Measurements from ENCODE around the gene MAGEA9.
"Not testable (repeated sequence)": the region's sequence is repeated elsewhere in the genome, so short reads cannot be mapped to it uniquely, and the experiment has no call there.

Gene MAGEA9

DNA sequence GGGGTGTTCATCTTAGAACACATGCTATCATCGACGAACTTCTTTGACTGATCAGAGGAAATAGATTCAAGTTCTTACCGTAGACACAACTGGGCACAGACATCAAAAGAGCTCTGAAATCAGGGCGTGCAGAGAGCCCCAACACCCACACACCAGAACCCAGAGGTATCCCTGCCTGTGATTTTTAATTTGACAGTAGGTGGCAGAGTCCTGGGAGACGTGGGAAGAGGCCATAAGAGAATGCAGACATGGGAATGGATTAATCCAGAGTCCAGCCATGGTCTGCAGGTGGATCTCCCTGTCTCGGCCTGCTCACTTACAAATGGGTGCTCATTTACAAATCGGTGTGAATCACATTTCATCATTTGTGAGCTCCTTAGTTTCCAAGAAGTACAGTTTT lies 3.7 kb upstream of the MAGEA9 start:
- H3K9ac ChIP-seq (ENCODE audit: low read depth, low read length); H3K9me3 ChIP-seq (ENCODE audit: control insufficient read depth, insufficient read depth, low read length); H3K4me1 ChIP-seq (ENCODE audit: insufficient read depth, low read length); H3K36me3 ChIP-seq (ENCODE audit: insufficient read depth, low read length): not testable (repeated sequence)

DNA sequence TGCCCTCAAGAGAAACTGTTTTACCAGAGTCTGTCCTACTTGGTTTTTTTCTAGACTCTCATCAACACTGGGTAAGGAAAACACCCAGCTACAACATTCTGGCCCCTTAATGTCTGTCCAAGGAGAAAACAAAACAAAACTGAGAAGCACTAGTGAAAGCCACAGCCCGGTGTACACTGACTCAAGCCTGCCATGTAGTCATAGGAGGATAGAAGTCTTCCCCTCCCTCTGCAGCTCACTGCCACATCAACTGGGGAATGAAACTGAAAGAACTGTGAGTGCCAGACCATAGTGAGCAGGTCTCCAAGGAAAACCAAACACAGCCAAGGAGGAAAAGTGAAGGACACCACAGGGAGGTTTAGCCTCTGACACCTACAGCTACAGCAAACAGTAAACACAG lies 13.8 kb downstream of the MAGEA9 start:
- H3K36me3 ChIP-seq (ENCODE audit: insufficient read depth, low read length); H3K4me1 ChIP-seq (ENCODE audit: insufficient read depth, low read length); H3K9ac ChIP-seq (ENCODE audit: low read depth, low read length); H3K9me3 ChIP-seq (ENCODE audit: control insufficient read depth, insufficient read depth, low read length): not testable (repeated sequence)

DNA sequence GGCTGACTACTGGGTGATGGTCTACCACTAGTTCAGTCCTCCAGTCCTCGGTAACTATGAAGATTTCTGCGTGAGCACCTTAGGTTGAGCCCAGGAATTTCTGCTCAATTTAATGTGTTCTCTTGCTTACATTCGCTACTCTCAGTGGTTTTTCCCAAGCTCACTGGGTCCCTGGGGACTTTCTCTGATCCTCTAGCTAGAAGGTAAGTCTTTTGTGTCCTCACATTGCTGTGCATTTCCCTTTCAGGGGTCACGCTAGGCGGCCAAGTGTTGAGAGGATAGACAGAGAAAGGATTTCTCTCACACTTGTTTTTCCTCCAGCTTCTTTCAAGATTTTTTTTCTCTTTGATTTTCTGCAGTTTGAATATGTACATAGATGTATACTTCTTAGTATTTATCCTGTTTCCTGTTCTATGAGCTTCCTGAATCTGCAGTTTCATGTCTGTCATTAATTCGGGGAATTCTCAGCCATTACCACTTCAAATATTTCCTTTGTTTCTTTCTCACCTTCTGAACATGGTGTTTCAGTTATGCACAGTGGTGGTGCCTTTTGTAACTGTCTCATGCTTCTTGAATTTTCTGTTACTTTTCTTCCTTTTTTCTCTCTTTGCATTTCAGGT lies 17.5 kb downstream of the MAGEA9 start:
- Histone ChIP-seq H3K4me1 (ENCODE audit: insufficient read depth, low read length) (no peaks in the 10 kb centered on the region), H3K9me3 (ENCODE audit: control insufficient read depth, insufficient read depth, low read length) (no peaks in the 10 kb centered on the region), H3K9ac (ENCODE audit: low read depth, low read length) (no peak overlapping the region), H3K36me3 (ENCODE audit: insufficient read depth, low read length) (no peaks in the 10 kb centered on the region)

DNA sequence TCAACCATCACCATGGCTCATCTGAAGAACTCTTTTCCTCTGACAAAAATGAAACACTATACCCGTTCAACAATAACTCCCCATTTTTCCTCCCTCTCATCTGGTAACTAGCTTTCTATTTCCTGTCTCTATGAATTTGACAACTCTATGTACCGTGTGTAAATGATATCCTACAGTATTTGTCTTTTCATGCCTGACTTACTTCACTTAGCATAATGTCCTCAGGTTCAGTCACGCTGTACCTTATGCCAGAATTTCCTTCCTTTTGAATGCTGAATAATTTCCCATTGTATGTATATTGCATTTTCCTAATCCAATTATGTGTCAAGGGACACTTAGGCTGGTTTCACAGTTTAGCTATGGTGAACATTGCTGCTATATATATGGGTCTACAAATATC lies 18.2 kb downstream of the MAGEA9 start:
- Histone ChIP-seq H3K36me3 (ENCODE audit: insufficient read depth, low read length) (no peaks in the 10 kb centered on the region), H3K9ac (ENCODE audit: low read depth, low read length) (no peak overlapping the region), H3K9me3 (ENCODE audit: control insufficient read depth, insufficient read depth, low read length) (no peaks in the 10 kb centered on the region), H3K4me1 (ENCODE audit: insufficient read depth, low read length) (no peaks in the 10 kb centered on the region)

DNA sequence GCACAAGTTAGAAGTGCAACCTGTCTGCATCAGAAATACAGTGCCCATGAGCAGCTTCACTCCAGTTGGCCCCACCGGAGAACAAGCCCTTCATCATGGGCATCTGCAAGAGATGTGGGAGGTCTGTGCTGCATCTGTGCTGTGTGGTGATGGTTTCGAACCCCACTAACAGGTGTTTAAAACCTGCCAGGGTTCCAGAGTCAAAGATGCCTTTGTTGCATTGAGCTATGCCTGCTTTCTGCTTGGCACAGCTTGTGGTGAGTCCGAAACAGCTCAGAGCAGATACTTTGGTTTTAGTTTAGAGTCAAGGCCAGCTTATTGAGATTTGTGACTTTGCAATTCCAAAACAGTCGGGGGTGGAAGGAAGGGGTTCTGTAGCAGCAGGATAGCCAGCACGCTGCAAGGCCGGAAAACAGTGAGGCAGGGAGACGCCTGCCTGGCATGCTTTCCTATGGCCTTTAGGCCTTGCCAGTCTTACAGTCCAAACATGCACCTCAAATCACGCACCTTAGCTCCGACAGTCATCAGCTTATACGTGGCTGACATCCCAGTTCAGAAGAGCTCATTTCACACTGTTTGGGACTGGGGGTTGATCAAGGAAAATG lies 21.8 kb downstream of the MAGEA9 start:
- H3K9me3 ChIP-seq (ENCODE audit: control insufficient read depth, insufficient read depth, low read length), result no peaks in the 10 kb centered on the region
- H3K4me1 ChIP-seq (ENCODE audit: insufficient read depth, low read length), result no peaks in the 10 kb centered on the region
- no peaks in the 10 kb centered on the region for H3K36me3 ChIP-seq (ENCODE audit: insufficient read depth, low read length)
- no peak overlapping the region for H3K9ac ChIP-seq (ENCODE audit: low read depth, low read length)

DNA sequence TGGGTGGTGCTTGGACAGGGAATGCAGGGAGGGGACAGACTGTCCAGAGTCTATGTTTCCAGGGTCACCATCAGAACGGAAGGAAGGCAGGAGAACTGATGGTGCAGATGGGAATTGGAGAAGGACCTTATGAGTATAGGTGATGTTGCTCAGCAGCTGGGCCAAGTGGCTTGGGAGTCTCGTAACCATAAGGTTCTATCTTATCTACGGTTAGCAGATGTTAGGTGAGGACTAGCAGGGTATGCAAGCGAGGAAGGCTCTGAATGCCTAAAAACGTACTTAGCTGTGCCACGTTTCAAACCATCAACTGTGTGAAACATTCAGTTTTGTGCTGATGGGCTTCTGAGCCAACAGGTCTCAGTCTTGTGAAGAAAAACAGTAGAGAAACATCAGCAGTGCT lies 22.4 kb downstream of the MAGEA9 start:
- H3K4me1 ChIP-seq (ENCODE audit: insufficient read depth, low read length), result no peaks in the 10 kb centered on the region
- no peaks in the 10 kb centered on the region for H3K36me3 ChIP-seq (ENCODE audit: insufficient read depth, low read length)
- H3K9ac ChIP-seq (ENCODE audit: low read depth, low read length), result no peak overlapping the region
- no peaks in the 10 kb centered on the region for H3K9me3 ChIP-seq (ENCODE audit: control insufficient read depth, insufficient read depth, low read length)

DNA sequence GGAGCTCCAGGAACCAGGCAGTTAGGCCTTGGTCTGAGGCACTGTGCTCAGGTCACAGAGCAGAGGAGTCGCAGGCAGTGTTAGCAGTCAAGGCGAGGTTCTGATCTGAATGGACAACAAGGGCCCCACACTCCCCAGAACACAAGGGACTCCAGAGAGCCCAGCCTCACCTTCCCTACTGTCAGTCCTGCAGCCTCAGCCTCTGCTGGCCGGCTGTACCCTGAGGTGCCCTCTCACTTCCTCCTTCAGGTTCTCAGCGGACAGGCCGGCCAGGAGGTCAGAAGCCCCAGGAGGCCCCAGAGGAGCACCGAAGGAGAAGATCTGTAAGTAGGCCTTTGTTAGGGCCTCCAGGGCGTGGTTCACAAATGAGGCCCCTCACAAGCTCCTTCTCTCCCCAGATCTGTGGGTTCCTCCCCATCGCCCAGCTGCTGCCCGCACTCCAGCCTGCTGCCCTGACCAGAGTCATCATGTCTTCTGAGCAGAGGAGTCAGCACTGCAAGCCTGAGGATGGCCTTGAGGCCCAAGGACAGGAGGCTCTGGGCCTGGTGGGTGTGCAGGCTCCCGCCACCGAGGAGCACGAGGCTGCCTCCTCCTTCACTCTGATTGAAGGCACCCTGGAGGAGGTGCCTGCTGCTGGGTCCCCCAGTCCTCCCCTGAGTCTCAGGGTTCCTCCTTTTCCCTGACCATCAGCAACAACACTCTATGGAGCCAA lies 26.2 kb downstream of the MAGEA9 start:
- no peaks in the 10 kb centered on the region for H3K36me3 ChIP-seq (ENCODE audit: insufficient read depth, low read length)
- H3K9me3 ChIP-seq (ENCODE audit: control insufficient read depth, insufficient read depth, low read length), result no peaks in the 10 kb centered on the region
- no peaks in the 10 kb centered on the region for H3K4me1 ChIP-seq (ENCODE audit: insufficient read depth, low read length)
- no peak overlapping the region for H3K9ac ChIP-seq (ENCODE audit: low read depth, low read length)

DNA sequence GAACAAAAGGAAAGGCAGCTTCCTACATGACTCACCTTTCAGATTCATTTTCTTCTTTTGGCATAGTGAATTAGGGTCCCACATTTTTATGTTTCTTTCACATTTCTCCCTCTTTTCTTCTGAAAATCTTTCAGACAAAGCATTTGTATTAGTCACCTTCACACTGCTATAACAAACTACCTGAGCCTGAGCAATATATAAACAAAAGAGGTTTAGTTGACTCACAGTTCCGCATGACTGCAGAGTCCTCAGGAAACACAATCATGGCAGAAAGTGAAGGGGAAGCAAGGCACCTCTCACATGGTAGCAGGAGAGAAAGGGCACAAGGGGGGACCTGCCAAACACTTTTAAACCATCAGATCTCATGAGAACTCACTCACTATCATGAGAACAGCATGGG lies 36.9 kb downstream of the MAGEA9 start:
- no peaks in the 10 kb centered on the region for H3K36me3 ChIP-seq (ENCODE audit: insufficient read depth, low read length)
- H3K9me3 ChIP-seq (ENCODE audit: control insufficient read depth, insufficient read depth, low read length), result no peaks in the 10 kb centered on the region; the same call in 1 of the 2 replicates
- no peaks in the 10 kb centered on the region for H3K4me1 ChIP-seq (ENCODE audit: insufficient read depth, low read length)
- H3K9ac ChIP-seq (ENCODE audit: low read depth, low read length), result no peak overlapping the region

DNA sequence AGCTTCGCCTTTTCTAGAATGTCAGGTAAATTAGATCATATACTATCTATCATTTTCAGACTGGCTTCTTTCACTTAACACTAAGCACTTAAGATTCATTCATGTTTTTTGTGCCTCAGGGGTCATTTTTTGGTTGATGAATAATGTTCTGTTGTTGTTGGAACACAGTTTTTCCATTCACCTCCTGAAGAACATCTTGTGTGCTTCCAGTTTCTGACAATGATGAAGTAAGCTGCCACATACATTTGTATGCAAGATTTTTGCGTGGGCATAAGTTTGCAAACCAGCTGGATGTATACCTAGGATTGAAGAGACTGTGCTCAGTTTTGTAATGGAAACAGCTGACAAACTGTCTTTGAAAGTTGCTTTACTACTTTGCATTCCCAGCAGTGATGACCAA lies 37.6 kb downstream of the MAGEA9 start:
- Histone ChIP-seq H3K9ac (ENCODE audit: low read depth, low read length) (no peak overlapping the region), H3K4me1 (ENCODE audit: insufficient read depth, low read length) (no peaks in the 10 kb centered on the region), H3K9me3 (ENCODE audit: control insufficient read depth, insufficient read depth, low read length) (no peaks in the 10 kb centered on the region; the same call in 1 of the 2 replicates), H3K36me3 (ENCODE audit: insufficient read depth, low read length) (no peaks in the 10 kb centered on the region)

DNA sequence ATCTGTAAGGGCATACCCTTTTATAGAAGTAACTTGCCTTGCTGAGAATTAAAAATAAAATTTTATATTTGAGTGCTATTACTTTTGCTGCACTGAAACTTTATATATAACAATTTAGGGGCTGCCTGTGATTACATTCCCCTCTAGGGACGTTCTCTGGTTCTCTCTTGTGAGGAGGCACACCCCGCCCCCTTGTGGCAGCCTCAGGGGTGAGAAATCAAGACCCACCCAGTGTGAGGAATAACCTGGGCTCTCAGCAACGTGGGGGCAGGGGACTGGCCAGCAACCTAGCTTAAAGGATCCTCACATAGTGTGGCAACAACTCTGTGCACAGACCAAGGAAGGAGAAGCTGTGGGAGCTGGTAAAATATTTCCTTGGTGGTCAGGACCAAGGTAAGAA lies 43.7 kb downstream of the MAGEA9 start:
- Histone ChIP-seq H3K9me3 (ENCODE audit: control insufficient read depth, insufficient read depth, low read length) (no peaks in the 10 kb centered on the region), H3K4me1 (ENCODE audit: insufficient read depth, low read length) (peaks cover 26% of the 10 kb centered on the region), H3K36me3 (ENCODE audit: insufficient read depth, low read length) (no peaks in the 10 kb centered on the region), H3K9ac (ENCODE audit: low read depth, low read length) (no peak overlapping the region)

DNA sequence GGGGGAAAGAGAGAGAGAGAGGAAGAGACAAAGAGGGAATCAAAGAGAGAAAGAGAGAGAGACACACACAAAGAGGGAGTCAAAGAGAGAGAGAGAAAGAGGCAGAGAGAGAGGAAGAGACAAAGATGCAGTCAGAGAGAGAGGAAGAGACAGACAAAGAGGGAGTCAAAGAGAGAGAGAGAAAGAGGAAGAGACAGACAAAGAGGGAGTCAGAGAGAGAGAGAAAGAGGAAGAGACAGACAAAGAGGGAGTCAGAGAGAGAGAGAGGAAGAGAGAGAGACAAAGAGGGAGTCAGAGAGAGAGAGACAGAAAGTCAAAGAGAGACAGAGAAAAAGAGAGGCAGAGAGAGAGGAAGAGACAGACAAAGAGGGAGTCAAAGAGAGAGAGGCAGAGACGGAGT lies 45.5 kb downstream of the MAGEA9 start:
- Histone ChIP-seq H3K9ac (ENCODE audit: low read depth, low read length) (no peak overlapping the region), H3K4me1 (ENCODE audit: insufficient read depth, low read length) (peaks cover 36% of the 10 kb centered on the region), H3K9me3 (ENCODE audit: control insufficient read depth, insufficient read depth, low read length) (no peaks in the 10 kb centered on the region), H3K36me3 (ENCODE audit: insufficient read depth, low read length) (no peaks in the 10 kb centered on the region)

DNA sequence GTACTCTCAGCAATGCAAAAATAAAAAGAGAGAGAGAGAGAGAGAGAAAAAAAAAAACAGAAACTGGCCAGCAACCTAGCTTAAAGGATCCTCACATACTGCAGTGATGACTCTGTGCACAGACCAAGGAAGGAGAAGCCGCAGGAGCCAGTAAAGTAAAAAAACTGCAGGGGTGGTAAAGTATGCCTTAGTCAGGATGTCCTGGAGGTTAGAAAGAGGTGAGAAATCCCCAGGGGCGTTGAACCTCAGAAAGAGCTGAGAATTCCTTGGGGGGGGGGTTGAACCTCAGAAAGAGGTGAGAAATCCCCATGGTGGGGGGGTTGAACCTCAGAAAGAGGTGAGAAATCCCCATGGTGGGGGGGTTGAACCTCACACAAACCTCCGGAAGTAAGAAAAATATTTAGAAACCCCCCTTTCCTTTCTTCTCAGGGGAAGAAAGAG lies 48.0 kb downstream of the MAGEA9 start:
- Histone ChIP-seq H3K4me1 (ENCODE audit: insufficient read depth, low read length) (peaks cover 50% of the 10 kb centered on the region), H3K9ac (ENCODE audit: low read depth, low read length) (peak overlapping the region; percentile 51), H3K36me3 (ENCODE audit: insufficient read depth, low read length) (no peaks in the 10 kb centered on the region), H3K9me3 (ENCODE audit: control insufficient read depth, insufficient read depth, low read length) (no peaks in the 10 kb centered on the region)

DNA sequence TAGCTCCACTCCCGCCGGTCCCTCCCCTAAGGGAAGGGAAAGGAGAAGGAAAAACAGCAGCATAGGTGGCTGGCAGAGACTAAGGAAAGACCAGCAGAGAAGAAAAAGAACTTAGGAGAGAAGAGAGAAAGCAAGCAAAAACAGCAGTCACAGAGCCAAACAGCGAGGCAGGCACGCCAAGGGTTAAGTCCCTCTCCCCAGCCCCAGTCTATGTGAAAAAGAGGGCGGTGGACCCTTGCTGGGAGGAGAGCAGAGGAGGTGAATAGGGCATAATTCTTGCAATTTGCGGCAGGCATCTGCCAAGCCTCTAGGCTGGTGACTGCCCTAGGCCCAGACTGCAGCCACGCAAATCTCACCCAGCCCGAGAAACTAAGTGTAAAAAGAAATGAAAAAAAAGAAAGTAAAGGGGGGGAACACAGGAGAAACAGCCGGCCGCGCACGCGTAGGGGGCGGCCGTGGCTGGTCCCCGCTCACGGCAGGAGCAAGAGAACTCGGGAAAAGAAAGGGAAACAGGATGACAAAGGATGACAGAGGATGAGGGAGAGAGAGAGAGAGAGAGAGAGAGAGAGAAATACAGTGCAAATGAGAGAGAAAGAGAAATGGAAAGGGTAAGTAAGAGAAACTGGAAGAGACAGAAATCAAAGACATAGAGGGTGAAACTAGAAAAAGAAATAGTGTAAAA lies 48.6 kb downstream of the MAGEA9 start:
- Histone ChIP-seq H3K9ac (ENCODE audit: low read depth, low read length) (peak overlapping the region; percentile 51), H3K9me3 (ENCODE audit: control insufficient read depth, insufficient read depth, low read length) (no peaks in the 10 kb centered on the region), H3K4me1 (ENCODE audit: insufficient read depth, low read length) (peaks cover 50% of the 10 kb centered on the region), H3K36me3 (ENCODE audit: insufficient read depth, low read length) (no peaks in the 10 kb centered on the region)

DNA sequence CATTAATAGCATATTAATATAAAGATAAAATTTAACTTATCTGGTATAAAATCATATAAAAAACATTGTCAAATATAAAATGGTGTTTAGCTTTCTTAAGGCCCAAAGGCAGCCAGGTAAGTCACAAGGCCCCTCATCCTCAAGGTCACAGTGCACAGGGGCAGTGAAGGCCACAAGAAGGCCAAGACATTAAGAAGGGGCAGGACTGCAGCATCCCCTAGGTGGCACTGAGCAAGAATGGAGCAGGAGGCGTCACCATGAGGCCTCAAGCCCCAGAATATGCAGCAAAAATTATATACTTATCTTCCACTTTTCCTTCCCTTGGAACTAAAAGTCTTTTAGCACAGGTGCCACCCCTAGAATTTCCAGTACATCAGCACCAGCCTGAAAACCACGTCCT lies 49.7 kb downstream of the MAGEA9 start:
- Histone ChIP-seq H3K36me3 (ENCODE audit: insufficient read depth, low read length) (no peaks in the 10 kb centered on the region), H3K4me1 (ENCODE audit: insufficient read depth, low read length) (peaks cover 42% of the 10 kb centered on the region), H3K9me3 (ENCODE audit: control insufficient read depth, insufficient read depth, low read length) (no peaks in the 10 kb centered on the region), H3K9ac (ENCODE audit: low read depth, low read length) (no peak overlapping the region)

DNA sequence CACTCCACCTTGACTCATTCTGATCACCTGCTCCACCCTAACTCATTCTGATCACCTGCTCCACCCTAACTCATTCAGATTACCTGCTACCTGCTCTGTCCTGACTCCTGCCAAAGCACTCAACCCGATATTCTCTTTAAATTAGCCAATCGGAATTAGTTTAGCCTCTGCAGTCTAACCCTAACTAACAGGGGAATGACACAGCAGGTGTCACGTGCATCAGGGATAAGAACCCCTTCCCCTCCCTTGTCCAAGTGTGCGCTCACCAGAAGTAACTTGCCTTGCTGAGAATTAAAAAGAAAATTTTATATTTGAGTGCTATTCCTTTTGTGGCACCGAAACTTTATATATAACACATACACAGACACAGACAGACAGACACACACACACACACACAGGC lies 55.0 kb downstream of the MAGEA9 start:
- peaks cover 25% of the 10 kb centered on the region for H3K4me1 ChIP-seq (ENCODE audit: insufficient read depth, low read length)

More for the DNA sequence above, 55.0 kb downstream of the MAGEA9 start:
- H3K9ac ChIP-seq (ENCODE audit: low read depth, low read length); H3K9me3 ChIP-seq (ENCODE audit: control insufficient read depth, insufficient read depth, low read length); H3K36me3 ChIP-seq (ENCODE audit: insufficient read depth, low read length): not testable (repeated sequence)
